Esophagus muscularis mucosa (tissue), 4 donors: ENCODE data around the gene PRKN.

Experiments used
- EP300 ChIP-seq: sonication (generic); formaldehyde crosslinking; IDR thresholded peaks from one replicate; pipeline ENCODE4 v1.6.1; 2017; ENCODE audit warnings: antibody characterized with exemption
- POLR2A ChIP-seq: fragments of 450-650 bp; IDR thresholded peaks from one replicate; pipeline ENCODE4 v1.6.1; 2017; ENCODE audit warnings: antibody characterized with exemption, moderate library complexity, mild to moderate bottlenecking, low read depth
- POLR2AphosphoS5 ChIP-seq, 2 donors: sonication (generic); formaldehyde crosslinking; IDR thresholded peaks; one replicate each; pipeline ENCODE4 v1.6.1; 2017; ENCODE audit warnings: antibody characterized with exemption in 2 of 2
- TF ChIP-seq, protein P1 (sequence below), 3 experiments: fragments of 200-600 bp in 2 of 3; fragments of 450-650 bp in 1 of 3; sonication (generic) in 2 of 3; IDR thresholded peaks; one replicate each; pipeline ENCODE4 v1.5.1; 2017 to 2019; ENCODE audit warnings: antibody characterized with exemption in 3 of 3, mild to moderate bottlenecking in 2 of 3, moderate library complexity in 1 of 3

DNA sequence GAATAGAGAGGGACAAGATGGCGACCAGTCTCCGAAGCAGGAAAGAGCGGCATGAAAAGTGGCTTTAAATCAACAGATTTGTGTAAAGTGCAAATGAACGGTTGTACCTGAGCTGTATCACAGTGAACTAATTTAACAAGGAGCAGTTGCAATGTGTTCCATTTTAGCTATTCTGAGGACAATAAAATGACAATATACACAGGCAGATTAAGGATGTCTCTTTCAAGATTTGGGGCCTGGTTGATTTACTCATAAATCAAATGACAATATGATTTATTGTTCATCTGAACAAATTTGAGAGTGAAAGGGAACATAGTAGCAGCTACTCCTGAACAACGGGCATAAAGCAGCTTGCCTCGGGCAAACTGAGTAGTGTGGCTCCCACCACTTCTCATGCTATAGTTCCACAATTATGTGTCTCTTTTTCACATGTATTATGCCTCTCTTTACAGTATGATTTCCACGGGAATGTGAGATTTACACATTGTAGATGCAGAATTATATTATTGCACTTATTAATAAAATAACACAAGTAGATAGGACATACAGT lies 1249.6 kb downstream of the PRKN start:
- TF ChIP-seq, protein P1, sequence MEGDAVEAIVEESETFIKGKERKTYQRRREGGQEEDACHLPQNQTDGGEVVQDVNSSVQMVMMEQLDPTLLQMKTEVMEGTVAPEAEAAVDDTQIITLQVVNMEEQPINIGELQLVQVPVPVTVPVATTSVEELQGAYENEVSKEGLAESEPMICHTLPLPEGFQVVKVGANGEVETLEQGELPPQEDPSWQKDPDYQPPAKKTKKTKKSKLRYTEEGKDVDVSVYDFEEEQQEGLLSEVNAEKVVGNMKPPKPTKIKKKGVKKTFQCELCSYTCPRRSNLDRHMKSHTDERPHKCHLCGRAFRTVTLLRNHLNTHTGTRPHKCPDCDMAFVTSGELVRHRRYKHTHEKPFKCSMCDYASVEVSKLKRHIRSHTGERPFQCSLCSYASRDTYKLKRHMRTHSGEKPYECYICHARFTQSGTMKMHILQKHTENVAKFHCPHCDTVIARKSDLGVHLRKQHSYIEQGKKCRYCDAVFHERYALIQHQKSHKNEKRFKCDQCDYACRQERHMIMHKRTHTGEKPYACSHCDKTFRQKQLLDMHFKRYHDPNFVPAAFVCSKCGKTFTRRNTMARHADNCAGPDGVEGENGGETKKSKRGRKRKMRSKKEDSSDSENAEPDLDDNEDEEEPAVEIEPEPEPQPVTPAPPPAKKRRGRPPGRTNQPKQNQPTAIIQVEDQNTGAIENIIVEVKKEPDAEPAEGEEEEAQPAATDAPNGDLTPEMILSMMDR (IDR thresholded peaks at IDR 0.05): no peak
- TF ChIP-seq POLR2A (no peak), EP300 (no peak), POLR2AphosphoS5 (IDR thresholded peaks at IDR 0.05) (no peak)
